ENCODE results near the gene THSD7B.

Gene THSD7B

GRCh38 chr2:136919682-136920081 lies 154.3 kb downstream of the THSD7B start:
- Histone ChIP-seq H3K4me1 (ENCODE audit: control insufficient read depth in 5 of 5, insufficient read depth in 5 of 5, low read length in 5 of 5) (peaks cover 0 to 6% (median 3%) of the 10 kb centered on the region in 5 donors), H3K9me3 (ENCODE audit: control insufficient read depth in 5 of 5, low read length in 5 of 5) (peaks cover 0 to 3% (median 0%) of the 10 kb centered on the region in 5 donors), H3K9ac (ENCODE audit: low read length in 5 of 5) (no peak overlapping the region), H3K27ac (ENCODE audit: low read depth, low read length) (no peak overlapping the region), H3K36me3 (ENCODE audit: control insufficient read depth in 5 of 5, insufficient read depth in 5 of 5, low read length in 5 of 5) (no peaks in the 10 kb centered on the region), H3K4me3 (ENCODE audit: low read depth in 1 of 5, low read length in 5 of 5) (no peak overlapping the region), H3K27me3 (ENCODE audit: control insufficient read depth in 5 of 5, insufficient read depth in 4 of 5, low read length in 5 of 5) (no peaks in the 10 kb centered on the region)

- Histone ChIP-seq H3K27ac (ENCODE audit: low read depth, low read length) (no peak overlapping the region), H3K27me3 (ENCODE audit: control insufficient read depth in 5 of 5, insufficient read depth in 4 of 5, low read length in 5 of 5) (no peaks in the 10 kb centered on the region), H3K4me3 (ENCODE audit: low read depth in 1 of 5, low read length in 5 of 5) (no peak overlapping the region), H3K9ac (ENCODE audit: low read length in 5 of 5) (no peak overlapping the region), H3K9me3 (ENCODE audit: control insufficient read depth in 5 of 5, low read length in 5 of 5) (peaks cover 0 to 3% (median 0%) of the 10 kb centered on the region in 5 donors), H3K36me3 (ENCODE audit: control insufficient read depth in 5 of 5, insufficient read depth in 5 of 5, low read length in 5 of 5) (no peaks in the 10 kb centered on the region), H3K4me1 (ENCODE audit: control insufficient read depth in 5 of 5, insufficient read depth in 5 of 5, low read length in 5 of 5) (peaks cover 0 to 6% (median 3%) of the 10 kb centered on the region in 5 donors)
These were observed 155.4 kb downstream of the THSD7B start for GRCh38 chr2:136920652-136921333.

GRCh38 chr2:136927156-136927555 lies 161.8 kb downstream of the THSD7B start:
- Histone ChIP-seq H3K27me3 (ENCODE audit: control insufficient read depth in 5 of 5, insufficient read depth in 4 of 5, low read length in 5 of 5) (no peaks in the 10 kb centered on the region), H3K4me1 (ENCODE audit: control insufficient read depth in 5 of 5, insufficient read depth in 5 of 5, low read length in 5 of 5) (peaks cover 0 to 4% (median 0%) of the 10 kb centered on the region in 5 donors), H3K36me3 (ENCODE audit: control insufficient read depth in 5 of 5, insufficient read depth in 5 of 5, low read length in 5 of 5) (no peaks in the 10 kb centered on the region), H3K9ac (ENCODE audit: low read length in 5 of 5) (no peak overlapping the region), H3K9me3 (ENCODE audit: control insufficient read depth in 5 of 5, low read length in 5 of 5) (peaks cover 0 to 3% (median 0%) of the 10 kb centered on the region in 5 donors), H3K4me3 (ENCODE audit: low read depth in 1 of 5, low read length in 5 of 5) (no peak overlapping the region), H3K27ac (ENCODE audit: low read depth, low read length) (no peak overlapping the region)

GRCh38 chr2:136929531-136929930 lies 164.2 kb downstream of the THSD7B start:
- Histone ChIP-seq H3K4me3 (ENCODE audit: low read depth in 1 of 5, low read length in 5 of 5) (no peak overlapping the region), H3K27me3 (ENCODE audit: control insufficient read depth in 5 of 5, insufficient read depth in 4 of 5, low read length in 5 of 5) (no peaks in the 10 kb centered on the region), H3K27ac (ENCODE audit: low read depth, low read length) (no peak overlapping the region), H3K36me3 (ENCODE audit: control insufficient read depth in 5 of 5, insufficient read depth in 5 of 5, low read length in 5 of 5) (no peaks in the 10 kb centered on the region), H3K4me1 (ENCODE audit: control insufficient read depth in 5 of 5, insufficient read depth in 5 of 5, low read length in 5 of 5) (peaks cover 0 to 4% (median 0%) of the 10 kb centered on the region in 5 donors), H3K9ac (ENCODE audit: low read length in 5 of 5) (no peak overlapping the region), H3K9me3 (ENCODE audit: control insufficient read depth in 5 of 5, low read length in 5 of 5) (peaks cover 0 to 3% (median 0%) of the 10 kb centered on the region in 5 donors)

- Histone ChIP-seq H3K27me3 (ENCODE audit: control insufficient read depth in 5 of 5, insufficient read depth in 4 of 5, low read length in 5 of 5) (no peaks in the 10 kb centered on the region), H3K9ac (ENCODE audit: low read length in 5 of 5) (no peak overlapping the region), H3K36me3 (ENCODE audit: control insufficient read depth in 5 of 5, insufficient read depth in 5 of 5, low read length in 5 of 5) (peaks cover 0 to 3% (median 0%) of the 10 kb centered on the region in 5 donors), H3K4me1 (ENCODE audit: control insufficient read depth in 5 of 5, insufficient read depth in 5 of 5, low read length in 5 of 5) (peaks cover 0 to 4% (median 0%) of the 10 kb centered on the region in 5 donors), H3K27ac (ENCODE audit: low read depth, low read length) (no peak overlapping the region), H3K4me3 (ENCODE audit: low read depth in 1 of 5, low read length in 5 of 5) (no peak overlapping the region), H3K9me3 (ENCODE audit: control insufficient read depth in 5 of 5, low read length in 5 of 5) (no peaks in the 10 kb centered on the region)
These were observed 167.4 kb downstream of the THSD7B start for GRCh38 chr2:136932700-136933099.

GRCh38 chr2:136935119-136935518 lies 169.8 kb downstream of the THSD7B start:
- Histone ChIP-seq H3K27me3 (ENCODE audit: control insufficient read depth in 5 of 5, insufficient read depth in 4 of 5, low read length in 5 of 5) (no peaks in the 10 kb centered on the region), H3K36me3 (ENCODE audit: control insufficient read depth in 5 of 5, insufficient read depth in 5 of 5, low read length in 5 of 5) (peaks cover 0 to 3% (median 0%) of the 10 kb centered on the region in 5 donors), H3K4me1 (ENCODE audit: control insufficient read depth in 5 of 5, insufficient read depth in 5 of 5, low read length in 5 of 5) (peaks cover 0 to under 1% (median 0%) of the 10 kb centered on the region in 5 donors), H3K4me3 (ENCODE audit: low read depth in 1 of 5, low read length in 5 of 5) (no peak overlapping the region), H3K27ac (ENCODE audit: low read depth, low read length) (no peak overlapping the region), H3K9me3 (ENCODE audit: control insufficient read depth in 5 of 5, low read length in 5 of 5) (peaks cover 0 to 2% (median 0%) of the 10 kb centered on the region in 5 donors), H3K9ac (ENCODE audit: low read length in 5 of 5) (no peak overlapping the region)

GRCh38 chr2:136956050-136956449 lies 190.7 kb downstream of the THSD7B start:
- H3K27ac ChIP-seq (ENCODE audit: low read depth, low read length): no peak overlapping the region
- H3K4me1 ChIP-seq (ENCODE audit: control insufficient read depth in 5 of 5, insufficient read depth in 5 of 5, low read length in 5 of 5): no peaks in the 10 kb centered on the region
- no peaks in the 10 kb centered on the region for H3K36me3 ChIP-seq (ENCODE audit: control insufficient read depth in 5 of 5, insufficient read depth in 5 of 5, low read length in 5 of 5)
- no peak overlapping the region for H3K9ac ChIP-seq (ENCODE audit: low read length in 5 of 5)
- no peaks in the 10 kb centered on the region for H3K27me3 ChIP-seq (ENCODE audit: control insufficient read depth in 5 of 5, insufficient read depth in 4 of 5, low read length in 5 of 5)
- no peak overlapping the region for H3K4me3 ChIP-seq (ENCODE audit: low read depth in 1 of 5, low read length in 5 of 5)
- H3K9me3 ChIP-seq (ENCODE audit: control insufficient read depth in 5 of 5, low read length in 5 of 5): no peaks in the 10 kb centered on the region

- H3K9ac ChIP-seq (ENCODE audit: low read length in 5 of 5): no peak overlapping the region
- no peaks in the 10 kb centered on the region for H3K9me3 ChIP-seq (ENCODE audit: control insufficient read depth in 5 of 5, low read length in 5 of 5)
- no peak overlapping the region for H3K27ac ChIP-seq (ENCODE audit: low read depth, low read length)
- no peaks in the 10 kb centered on the region for H3K36me3 ChIP-seq (ENCODE audit: control insufficient read depth in 5 of 5, insufficient read depth in 5 of 5, low read length in 5 of 5)
- H3K4me1 ChIP-seq (ENCODE audit: control insufficient read depth in 5 of 5, insufficient read depth in 5 of 5, low read length in 5 of 5): no peaks in the 10 kb centered on the region
- no peaks in the 10 kb centered on the region for H3K27me3 ChIP-seq (ENCODE audit: control insufficient read depth in 5 of 5, insufficient read depth in 4 of 5, low read length in 5 of 5)
- no peak overlapping the region for H3K4me3 ChIP-seq (ENCODE audit: low read depth in 1 of 5, low read length in 5 of 5)
These were observed 191.7 kb downstream of the THSD7B start for GRCh38 chr2:136957044-136957443.

GRCh38 chr2:136962105-136962725 lies 196.9 kb downstream of the THSD7B start:
- H3K9ac ChIP-seq (ENCODE audit: low read length in 5 of 5): no peak overlapping the region
- H3K27ac ChIP-seq (ENCODE audit: low read depth, low read length): no peak overlapping the region
- H3K36me3 ChIP-seq (ENCODE audit: control insufficient read depth in 5 of 5, insufficient read depth in 5 of 5, low read length in 5 of 5): no peaks in the 10 kb centered on the region
- H3K9me3 ChIP-seq (ENCODE audit: control insufficient read depth in 5 of 5, low read length in 5 of 5): no peaks in the 10 kb centered on the region
- H3K27me3 ChIP-seq (ENCODE audit: control insufficient read depth in 5 of 5, insufficient read depth in 4 of 5, low read length in 5 of 5): no peaks in the 10 kb centered on the region
- no peak overlapping the region for H3K4me3 ChIP-seq (ENCODE audit: low read depth in 1 of 5, low read length in 5 of 5)
- H3K4me1 ChIP-seq (ENCODE audit: control insufficient read depth in 5 of 5, insufficient read depth in 5 of 5, low read length in 5 of 5): no peaks in the 10 kb centered on the region

- Histone ChIP-seq H3K9ac (ENCODE audit: low read length in 5 of 5) (no peak overlapping the region), H3K27ac (ENCODE audit: low read depth, low read length) (no peak overlapping the region), H3K4me1 (ENCODE audit: control insufficient read depth in 5 of 5, insufficient read depth in 5 of 5, low read length in 5 of 5) (no peaks in the 10 kb centered on the region), H3K27me3 (ENCODE audit: control insufficient read depth in 5 of 5, insufficient read depth in 4 of 5, low read length in 5 of 5) (no peaks in the 10 kb centered on the region), H3K4me3 (ENCODE audit: low read depth in 1 of 5, low read length in 5 of 5) (no peak overlapping the region), H3K9me3 (ENCODE audit: control insufficient read depth in 5 of 5, low read length in 5 of 5) (no peaks in the 10 kb centered on the region), H3K36me3 (ENCODE audit: control insufficient read depth in 5 of 5, insufficient read depth in 5 of 5, low read length in 5 of 5) (no peaks in the 10 kb centered on the region)
These were observed 201.1 kb downstream of the THSD7B start for GRCh38 chr2:136966485-136966884.
